ENCODE measurements around the gene PAX3. TPM values are rescaled to one million over a fixed set of nuclear protein-coding genes. Genes with fewer than 3 reads are reported as not detected.

Gene PAX3
- total and polyA plus RNA-seq, 9 donors, result 0.19 to 2.2 (median 0.45) TPM

DNA sequence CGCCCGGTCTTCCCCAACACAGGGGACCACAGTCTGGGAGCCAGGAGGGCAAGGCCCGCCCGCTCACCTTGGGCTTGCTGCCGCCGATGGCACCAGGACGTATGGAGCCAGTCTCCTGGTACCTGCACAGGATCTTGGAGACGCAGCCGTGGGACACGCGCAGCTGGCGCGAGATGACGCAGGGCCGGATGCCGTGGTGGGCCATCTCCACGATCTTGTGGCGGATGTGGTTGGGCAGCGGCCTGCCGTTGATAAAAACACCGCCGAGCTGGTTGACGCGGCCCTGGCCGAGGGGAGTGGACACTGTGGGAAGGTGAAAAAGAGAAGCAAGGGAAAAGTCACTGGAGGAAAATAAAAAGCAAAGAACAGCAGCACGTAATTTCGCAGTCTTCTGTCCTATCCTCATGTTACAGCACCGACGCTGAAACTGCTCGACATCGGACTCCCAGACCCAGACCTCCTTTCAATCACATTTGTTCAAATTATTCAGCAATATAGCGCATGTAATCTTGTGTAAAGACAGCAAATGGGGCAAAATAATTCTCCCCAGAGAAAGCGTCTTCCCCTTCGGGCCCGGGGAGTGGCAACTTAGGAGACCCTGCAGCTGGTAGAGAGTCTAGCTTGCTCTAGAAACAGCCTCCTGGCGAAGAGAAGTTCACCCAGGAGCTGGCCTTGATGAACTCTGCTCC lies 1.7 kb downstream of the PAX3 start:
- Histone ChIP-seq H3K36me3 (ENCODE audit: control insufficient read depth, insufficient read depth, low read length) (no peaks in the 10 kb centered on the region), H3K4me3 (ENCODE audit: low read length) (no peak overlapping the region), H3K27ac (ENCODE audit: low read length) (no peak overlapping the region), H3K4me1 (ENCODE audit: control insufficient read depth, insufficient read depth, low read length) (peaks cover 19% of the 10 kb centered on the region), H3K27me3 (ENCODE audit: control insufficient read depth, insufficient read depth, low read length) (peaks cover 98% of the 10 kb centered on the region), H3K9me3 (replicated peaks; ENCODE audit: control insufficient read depth, low read depth, low read length) (no peaks in the 10 kb centered on the region)
- DNase-seq, result no peak
- 10% methylated on average over 28 of the region's 36 CpGs for WGBS (ENCODE audit: insufficient coverage)

DNA sequence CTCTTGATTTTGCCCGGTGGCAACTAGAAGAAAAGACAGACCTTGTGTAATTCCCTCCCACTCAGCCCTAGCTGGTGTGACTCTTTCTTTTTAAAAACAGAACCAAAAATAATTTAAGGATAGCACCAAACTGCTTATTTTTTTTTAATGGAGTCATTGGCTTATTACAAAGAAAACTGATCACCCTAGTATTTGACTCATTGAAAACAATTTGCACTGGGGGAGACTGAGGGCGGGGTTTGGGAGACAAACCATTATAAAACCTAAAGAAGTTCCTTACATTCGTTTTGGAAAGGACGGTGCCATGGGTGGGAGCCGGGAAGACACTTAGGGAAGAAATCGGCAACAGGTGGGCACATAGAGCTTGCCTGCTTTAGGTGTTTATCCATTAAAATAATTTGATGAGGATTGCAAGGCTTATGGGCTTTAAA lies 2.5 kb downstream of the PAX3 start:
- Histone ChIP-seq H3K27ac (ENCODE audit: low read length) (no peak overlapping the region), H3K9me3 (replicated peaks; ENCODE audit: control insufficient read depth, low read depth, low read length) (no peaks in the 10 kb centered on the region), H3K4me3 (ENCODE audit: low read length) (no peak overlapping the region), H3K27me3 (ENCODE audit: control insufficient read depth, insufficient read depth, low read length) (peaks cover 98% of the 10 kb centered on the region), H3K4me1 (ENCODE audit: control insufficient read depth, insufficient read depth, low read length) (peaks cover 19% of the 10 kb centered on the region), H3K36me3 (ENCODE audit: control insufficient read depth, insufficient read depth, low read length) (no peaks in the 10 kb centered on the region)
- no peak for DNase-seq
- no CpG with 5 or more reads among the region's 6 CpGs for WGBS (ENCODE audit: insufficient coverage)

GRCh38 chr2:222295368-222296062 lies 3.3 kb downstream of the PAX3 start:
- peaks cover 98% of the 10 kb centered on the region for H3K27me3 ChIP-seq (ENCODE audit: control insufficient read depth, insufficient read depth, low read length)
- no peaks in the 10 kb centered on the region for H3K9me3 ChIP-seq (replicated peaks; ENCODE audit: control insufficient read depth, low read depth, low read length)
- peaks cover 21% of the 10 kb centered on the region for H3K4me1 ChIP-seq (ENCODE audit: control insufficient read depth, insufficient read depth, low read length)
- DNase-seq, result no peak
- H3K4me3 ChIP-seq (ENCODE audit: low read length), result no peak overlapping the region
- 8% methylated on average over 27 of the region's 33 CpGs for WGBS (ENCODE audit: insufficient coverage)
- no peak overlapping the region for H3K27ac ChIP-seq (ENCODE audit: low read length)
- no peaks in the 10 kb centered on the region for H3K36me3 ChIP-seq (ENCODE audit: control insufficient read depth, insufficient read depth, low read length)

- H3K4me1 ChIP-seq (ENCODE audit: control insufficient read depth, insufficient read depth, low read length), result peaks cover 23% of the 10 kb centered on the region
- H3K36me3 ChIP-seq (ENCODE audit: control insufficient read depth, insufficient read depth, low read length), result no peaks in the 10 kb centered on the region
- H3K27ac ChIP-seq (ENCODE audit: low read length), result no peak overlapping the region
- peaks cover 98% of the 10 kb centered on the region for H3K27me3 ChIP-seq (ENCODE audit: control insufficient read depth, insufficient read depth, low read length)
- DNase-seq, result no peak
- H3K9me3 ChIP-seq (replicated peaks; ENCODE audit: control insufficient read depth, low read depth, low read length), result no peaks in the 10 kb centered on the region
- 0% methylated on average over 19 of the region's 27 CpGs for WGBS (ENCODE audit: insufficient coverage)
- H3K4me3 ChIP-seq (ENCODE audit: low read length), result no peak overlapping the region
Observed at GRCh38 chr2:222294996-222295367, 3.8 kb downstream of the PAX3 start.

- H3K27ac ChIP-seq (ENCODE audit: low read length), result no peak overlapping the region
- WGBS (ENCODE audit: insufficient coverage), result 22% methylated on average over 26 of the region's 36 CpGs
- no peak overlapping the region for H3K4me3 ChIP-seq (ENCODE audit: low read length)
- no peaks in the 10 kb centered on the region for H3K9me3 ChIP-seq (replicated peaks; ENCODE audit: control insufficient read depth, low read depth, low read length)
- H3K4me1 ChIP-seq (ENCODE audit: control insufficient read depth, insufficient read depth, low read length), result peaks cover 22% of the 10 kb centered on the region
- no peak for DNase-seq
- peaks cover 95% of the 10 kb centered on the region for H3K27me3 ChIP-seq (ENCODE audit: control insufficient read depth, insufficient read depth, low read length)
- no peaks in the 10 kb centered on the region for H3K36me3 ChIP-seq (ENCODE audit: control insufficient read depth, insufficient read depth, low read length)
Observed at GRCh38 chr2:222293660-222294630, 4.9 kb downstream of the PAX3 start.

GRCh38 chr2:222292149-222293134 lies 6.4 kb downstream of the PAX3 start:
- DNase-seq, result no peak
- Histone ChIP-seq H3K36me3 (ENCODE audit: control insufficient read depth, insufficient read depth, low read length) (no peaks in the 10 kb centered on the region), H3K27ac (ENCODE audit: low read length) (no peak overlapping the region), H3K9me3 (replicated peaks; ENCODE audit: control insufficient read depth, low read depth, low read length) (no peaks in the 10 kb centered on the region), H3K4me1 (ENCODE audit: control insufficient read depth, insufficient read depth, low read length) (peaks cover 12% of the 10 kb centered on the region), H3K27me3 (ENCODE audit: control insufficient read depth, insufficient read depth, low read length) (peaks cover 86% of the 10 kb centered on the region), H3K4me3 (ENCODE audit: low read length) (no peak overlapping the region)
- 36% methylated on average over 11 of the region's 14 CpGs for WGBS (ENCODE audit: insufficient coverage)

DNA sequence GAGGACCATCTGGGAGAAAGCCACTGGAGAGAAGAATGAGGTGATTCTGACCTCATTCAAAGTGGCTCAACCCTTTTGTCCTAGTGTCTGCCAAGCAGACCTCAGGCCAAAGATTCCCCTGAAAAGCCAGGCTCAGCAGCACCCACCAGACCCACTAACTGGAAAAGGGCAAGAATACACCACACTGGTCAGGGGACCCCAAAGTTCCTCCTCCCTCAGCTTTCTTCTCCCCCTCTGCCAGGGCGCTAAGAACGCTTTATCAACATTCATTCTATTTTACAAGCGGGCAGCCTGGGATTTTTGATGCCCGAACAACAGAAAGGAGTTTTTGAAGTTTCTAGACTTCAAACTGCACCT lies 7.3 kb downstream of the PAX3 start:
- H3K4me3 ChIP-seq (ENCODE audit: low read length), result no peak overlapping the region
- WGBS (ENCODE audit: insufficient coverage), result 22% methylated on average over 4 of the region's 4 CpGs
- no peaks in the 10 kb centered on the region for H3K9me3 ChIP-seq (replicated peaks; ENCODE audit: control insufficient read depth, low read depth, low read length)
- H3K27ac ChIP-seq (ENCODE audit: low read length), result no peak overlapping the region
- H3K36me3 ChIP-seq (ENCODE audit: control insufficient read depth, insufficient read depth, low read length), result no peaks in the 10 kb centered on the region
- H3K27me3 ChIP-seq (ENCODE audit: control insufficient read depth, insufficient read depth, low read length), result peaks cover 79% of the 10 kb centered on the region
- DNase-seq, result no peak
- H3K4me1 ChIP-seq (ENCODE audit: control insufficient read depth, insufficient read depth, low read length), result peaks cover 12% of the 10 kb centered on the region

DNA sequence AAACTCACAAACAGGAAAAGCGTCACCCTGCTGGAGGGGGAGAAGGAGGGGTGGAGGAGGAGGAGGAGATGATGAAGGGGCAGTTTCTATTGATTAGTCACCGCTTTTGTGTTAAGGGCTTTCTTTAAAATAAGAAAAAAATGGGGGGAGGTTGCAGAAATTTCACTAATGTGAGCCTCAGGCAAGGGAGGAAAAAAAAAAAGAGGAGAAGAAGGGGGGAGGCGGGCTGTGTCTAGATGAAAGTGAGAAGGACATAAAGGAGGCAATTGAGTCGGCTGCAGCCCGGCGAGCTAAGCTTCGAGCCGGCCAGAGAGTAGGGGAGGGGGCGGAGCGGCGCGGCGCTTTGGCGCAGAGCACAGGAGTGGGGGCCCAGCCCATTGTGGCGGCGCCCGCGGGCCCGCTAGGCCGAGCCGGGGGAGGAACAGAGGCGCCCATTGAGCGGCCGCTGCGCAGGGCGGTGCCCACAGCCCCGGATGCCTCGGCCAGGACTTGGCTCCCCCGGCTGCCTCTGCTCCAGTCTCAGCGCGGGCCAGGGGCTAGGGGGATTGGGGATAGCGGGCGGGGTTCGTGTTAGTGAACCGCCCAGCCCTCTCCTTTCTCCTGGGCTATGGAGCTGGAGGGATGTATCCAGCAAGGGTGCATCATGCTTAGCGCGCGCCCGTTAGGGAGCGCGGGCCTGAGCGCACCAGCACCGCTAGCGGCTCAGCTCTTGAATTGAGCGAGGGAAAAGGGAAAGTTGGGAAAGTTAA lies 7.9 kb downstream of the PAX3 start:
- 2% methylated on average over 36 of the region's 45 CpGs for WGBS (ENCODE audit: insufficient coverage)
- Histone ChIP-seq H3K4me1 (ENCODE audit: control insufficient read depth, insufficient read depth, low read length) (peaks cover 12% of the 10 kb centered on the region), H3K27me3 (ENCODE audit: control insufficient read depth, insufficient read depth, low read length) (peaks cover 76% of the 10 kb centered on the region), H3K9me3 (replicated peaks; ENCODE audit: control insufficient read depth, low read depth, low read length) (no peaks in the 10 kb centered on the region), H3K27ac (ENCODE audit: low read length) (no peak overlapping the region), H3K4me3 (ENCODE audit: low read length) (peak overlapping the region; percentile 20), H3K36me3 (ENCODE audit: control insufficient read depth, insufficient read depth, low read length) (no peaks in the 10 kb centered on the region)
- no peak for DNase-seq

DNA sequence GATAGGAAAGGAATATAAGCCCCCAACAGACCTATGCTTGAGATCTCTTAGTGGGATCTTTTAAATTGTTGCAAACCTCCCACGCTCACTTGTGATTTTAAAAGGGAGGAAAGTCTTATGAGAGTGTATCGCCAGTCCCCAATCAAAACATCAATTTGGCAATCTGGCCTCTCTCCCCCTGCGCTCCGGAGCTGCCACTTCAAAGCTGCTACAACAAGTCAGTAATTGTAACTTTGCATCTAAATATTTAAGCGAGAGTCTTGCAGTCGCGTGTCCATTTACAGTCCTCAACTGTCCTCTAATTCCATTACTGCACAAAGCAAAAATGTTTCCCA lies 8.4 kb downstream of the PAX3 start:
- H3K4me3 ChIP-seq (ENCODE audit: low read length), result no peak overlapping the region
- H3K36me3 ChIP-seq (ENCODE audit: control insufficient read depth, insufficient read depth, low read length), result no peaks in the 10 kb centered on the region
- peaks cover 10% of the 10 kb centered on the region for H3K4me1 ChIP-seq (ENCODE audit: control insufficient read depth, insufficient read depth, low read length)
- no CpG with 5 or more reads among the region's 7 CpGs for WGBS (ENCODE audit: insufficient coverage)
- H3K9me3 ChIP-seq (replicated peaks; ENCODE audit: control insufficient read depth, low read depth, low read length), result no peaks in the 10 kb centered on the region
- no peak for DNase-seq
- no peak overlapping the region for H3K27ac ChIP-seq (ENCODE audit: low read length)
- peaks cover 74% of the 10 kb centered on the region for H3K27me3 ChIP-seq (ENCODE audit: control insufficient read depth, insufficient read depth, low read length)

Measured in muscle of leg (tissue), 11 donors.